GM19043 (cell line): ENCODE results near the gene DLK2.
"Not testable (repeated sequence)": the region's sequence is repeated elsewhere in the genome, so short reads cannot be mapped to it uniquely, and the experiment has no call there.

Experiments used
- ATAC-seq: cut with Tn5 transposase; IDR thresholded peaks from one replicate; pipeline ENCODE4 v1.9.1; 2021; ENCODE audit warnings: low read depth; ENCODE audit not compliant: unreplicated experiment

The DLK2 gene

GRCh38 chr6:43432009-43432945, 23.1 kb downstream of the DLK2 start:
- no peak for ATAC-seq

- ATAC-seq = no peak
These were observed 26.5 kb downstream of the DLK2 start for GRCh38 chr6:43428874-43429273.

- no peak for ATAC-seq
These were observed 27.2 kb downstream of the DLK2 start for GRCh38 chr6:43428112-43428570.

- ATAC-seq = peak; percentile 91
These were observed 27.8 kb downstream of the DLK2 start, which contains the start of gene ABCC10 for GRCh38 chr6:43427406-43428111. Gene ABCC10 (plus strand): TSS chr6:43427541. CDS start chr6:43427979, 438 bp downstream.

GRCh38 chr6:43426928-43427405, 28.4 kb downstream of the DLK2 start:
- no peak for ATAC-seq

- not testable (repeated sequence) for ATAC-seq
These were observed 30.3 kb downstream of the DLK2 start for GRCh38 chr6:43425083-43425482.

GRCh38 chr6:43421831-43422230, 33.5 kb downstream of the DLK2 start:
- no peak for ATAC-seq

- ATAC-seq = no peak
These were observed 35.2 kb downstream of the DLK2 start for GRCh38 chr6:43420012-43420709.

- no peak for ATAC-seq
These were observed 38.4 kb downstream of the DLK2 start for GRCh38 chr6:43416935-43417334.

- not testable (repeated sequence) for ATAC-seq
These were observed 40.1 kb downstream of the DLK2 start for GRCh38 chr6:43415275-43415674.

- no peak for ATAC-seq
These were observed 42.3 kb downstream of the DLK2 start for GRCh38 chr6:43413002-43413401.

- no peak for ATAC-seq
These were observed 42.8 kb downstream of the DLK2 start for GRCh38 chr6:43412541-43412940.

- ATAC-seq = not testable (repeated sequence)
These were observed 44.6 kb downstream of the DLK2 start for GRCh38 chr6:43410776-43411175.

- no peak for ATAC-seq
These were observed 47.1 kb downstream of the DLK2 start for GRCh38 chr6:43408259-43408658.

- ATAC-seq = no peak
These were observed 48.1 kb downstream of the DLK2 start for GRCh38 chr6:43407296-43407695.

- ATAC-seq = no peak
These were observed 50.0 kb downstream of the DLK2 start for GRCh38 chr6:43405354-43405753.

- no peak for ATAC-seq
These were observed 52.5 kb downstream of the DLK2 start for GRCh38 chr6:43402820-43403219.

GRCh38 chr6:43401730-43402129, 53.6 kb downstream of the DLK2 start:
- no peak for ATAC-seq
